NCI-H524 (cell line): Measurements from ENCODE around the gene KRTAP22-1.

ENCODE experiments used
- DNase-seq, 2 experiments: peaks; one replicate each; lab custom pipeline; 2025; lab: John Stamatoyannopoulos, UW

Gene KRTAP22-1

GRCh38 chr21:30625449-30626165 is 24.7 kb downstream of the KRTAP22-1 start:
- no peak for DNase-seq

DNA sequence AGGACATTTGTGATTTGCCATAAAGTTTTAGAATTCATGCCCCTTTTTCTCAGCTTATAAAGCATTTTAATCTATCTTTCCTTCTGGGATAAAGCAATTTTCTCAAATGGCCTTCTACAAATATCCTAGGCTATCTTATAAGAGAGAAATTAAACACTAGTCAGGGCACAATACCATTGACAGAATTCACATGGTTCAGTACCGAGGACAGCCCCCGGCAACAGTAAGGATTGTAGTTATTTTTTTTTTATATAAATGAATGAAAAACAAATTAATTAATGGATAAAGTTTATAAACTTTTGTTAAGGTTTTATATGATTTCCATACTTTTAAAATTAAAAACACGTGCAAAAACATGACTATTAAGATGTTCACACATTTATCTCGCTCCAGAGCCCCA is 27.2 kb downstream of the KRTAP22-1 start:
- no peak for DNase-seq

GRCh38 chr21:30629200-30629599 is 28.3 kb downstream of the KRTAP22-1 start:
- DNase-seq: no peak

DNA sequence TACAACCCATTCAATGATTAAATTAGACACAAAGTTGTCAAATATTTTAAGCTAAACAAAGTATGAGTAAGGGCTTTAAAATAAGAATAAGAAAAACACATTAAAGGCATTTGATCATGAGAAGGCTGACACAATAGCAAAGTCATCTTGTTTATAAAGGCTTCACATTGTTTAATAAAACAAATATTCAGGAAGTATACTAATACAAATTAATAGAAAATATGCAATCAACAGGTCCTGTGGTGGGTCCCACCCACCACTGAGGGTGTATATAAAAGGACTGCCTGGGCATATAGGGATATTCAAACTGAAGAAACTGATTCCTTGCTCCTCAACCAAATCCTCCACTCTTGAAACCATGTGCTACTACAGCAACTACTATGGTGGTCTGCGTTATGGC is 34.0 kb downstream of the KRTAP22-1 start, which contains the start of gene KRTAP20-2:
KRTAP20-2 (plus strand) TSS at position 301 of the 400 bp plus-strand sequence; CDS start at position 359, 58 bp downstream.
- no peak for DNase-seq

DNA sequence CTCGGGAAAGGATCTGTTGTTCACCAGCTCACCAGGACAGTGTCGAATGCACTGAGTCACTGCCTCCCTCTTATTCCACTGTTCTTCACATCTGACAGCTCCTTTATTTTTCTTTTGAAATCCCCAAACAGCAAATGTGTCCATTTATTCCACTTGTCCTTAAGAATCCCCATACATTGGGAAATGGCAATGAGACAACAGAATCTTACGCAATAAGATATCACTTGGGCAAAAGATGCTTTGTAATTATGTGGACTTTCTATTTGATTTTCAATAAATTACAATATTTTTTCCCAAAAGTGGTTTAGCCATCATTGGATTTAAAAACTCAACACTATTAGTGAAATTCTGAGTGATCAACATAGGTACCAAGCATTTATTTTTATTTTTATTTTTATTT is 37.8 kb downstream of the KRTAP22-1 start:
- DNase-seq: no peak

- no peak for DNase-seq
Observed at GRCh38 chr21:30642564-30642963, 41.7 kb downstream of the KRTAP22-1 start, which contains the start of gene KRTAP20-3. Gene KRTAP20-3 (plus strand): TSS chr21:30642864.

DNA sequence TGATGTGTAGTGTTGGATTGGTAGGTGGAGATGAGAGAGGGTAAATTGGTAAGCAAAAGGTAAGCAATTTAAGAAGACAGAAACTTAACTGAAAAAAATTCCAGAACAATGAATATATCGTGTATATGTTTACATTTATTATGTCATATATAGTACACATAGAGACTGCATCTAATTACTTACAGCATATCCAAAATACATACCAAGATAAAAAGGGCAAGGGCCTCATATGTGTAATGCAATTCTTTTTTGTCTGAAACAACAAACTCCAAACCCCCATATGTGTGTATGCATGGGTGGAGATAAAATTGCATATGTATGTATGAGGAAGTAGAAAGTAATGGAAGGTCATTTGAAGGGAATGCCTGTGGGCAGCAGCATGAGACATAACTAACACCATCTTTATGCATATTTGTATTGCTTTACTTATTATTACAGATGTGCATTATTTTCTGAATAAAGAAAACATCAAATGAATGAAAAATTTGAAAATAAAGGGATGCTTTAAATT is 46.1 kb downstream of the KRTAP22-1 start:
- DNase-seq: no peak
